Regular cardiac myocyte (primary cell): ENCODE results near the gene STK33. TPM values are rescaled to one million over a fixed set of nuclear protein-coding genes. Genes with fewer than 3 reads are reported as not detected.

Experiments used
- total RNA-seq: library from RNA; depleted of rRNA; stranded (reverse); fragments of >200 nt; gene quantifications from 2 replicates; pipeline ENCODE4 v1.2.3, GENCODE V29; 2014

The STK33 gene
- 0.58 and 1.1 TPM in 2 replicates for total RNA-seq

DNA sequence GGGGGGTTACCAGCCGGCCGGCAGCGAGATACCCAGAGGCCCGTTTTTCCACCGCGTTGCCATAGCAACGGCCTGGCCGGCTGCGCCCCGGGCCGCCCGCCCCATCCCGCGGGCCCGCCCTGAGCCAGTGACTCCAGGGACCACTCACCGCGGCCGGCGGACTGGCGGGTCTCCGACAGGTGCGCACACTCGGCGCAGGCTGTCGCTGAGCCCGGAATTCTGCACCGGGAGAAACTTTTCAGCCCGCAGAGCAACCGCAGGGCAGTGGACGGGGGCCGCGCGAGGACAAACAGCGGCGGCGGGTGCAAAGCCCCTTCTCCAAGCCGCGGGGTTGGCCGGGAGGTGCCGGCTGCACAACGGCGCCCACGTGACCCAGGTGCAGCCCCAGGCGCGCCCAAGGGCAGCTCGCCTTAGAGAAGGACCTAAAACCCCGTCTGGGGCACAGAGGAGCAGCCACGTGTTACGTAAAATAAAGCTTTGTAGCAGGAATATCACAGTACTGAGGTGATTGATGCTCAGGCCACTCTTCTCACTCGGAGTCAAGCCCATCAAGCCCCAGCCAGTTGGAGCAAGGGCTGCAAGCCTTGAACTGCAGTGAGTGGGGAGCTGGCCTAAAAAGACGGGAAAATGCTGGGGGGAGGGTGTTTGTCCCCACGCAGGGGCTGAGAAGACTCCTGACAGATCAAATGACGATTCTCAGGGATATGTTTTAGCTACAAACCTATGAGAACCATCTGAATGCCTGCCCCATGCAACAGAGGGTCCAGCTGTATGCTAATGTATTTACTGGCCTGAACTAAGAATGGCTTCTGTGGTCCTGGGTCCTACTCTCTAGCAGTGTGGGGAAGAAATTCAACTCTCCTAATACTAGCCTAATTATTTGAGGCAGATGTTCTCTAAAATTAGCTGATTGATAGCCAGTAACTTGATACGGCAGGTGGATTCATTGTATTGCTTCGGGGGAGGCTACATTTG, at the start of gene STK33:
Gene STK33, minus strand, starts transcription at position 294 of the 975 bp plus-strand sequence. CDS start 119,323 bp downstream, outside the sequence.

Other genes with a start within 250 kb of the STK33 start
- 3.5 and 9.6 TPM in 2 replicates for gene TRIM66, start 88.4 kb upstream of the STK33 start, total RNA-seq
- gene RPL27A, start 88.6 kb upstream of the STK33 start, total RNA-seq: 748 and 1,256 TPM in 2 replicates